ENCODE data around the gene SPTB.

SPTB gene

GRCh38 chr14:64795211-64795610 lies 84.5 kb downstream of the SPTB start:
- no peaks in the 10 kb centered on the region for H3K27me3 ChIP-seq (ENCODE audit: control insufficient read depth, insufficient read depth, low read length, poor library complexity, severe bottlenecking)
- no peak overlapping the region for H3K4me3 ChIP-seq (ENCODE audit: insufficient read depth, low read depth, low read length)
- no peaks in the 10 kb centered on the region for H3K9me3 ChIP-seq (ENCODE audit: control insufficient read depth, low read length)
- H3K27ac ChIP-seq (ENCODE audit: insufficient read depth, low read depth, low read length, poor library complexity, severe bottlenecking), result no peak overlapping the region
- no peaks in the 10 kb centered on the region for H3K36me3 ChIP-seq (ENCODE audit: control insufficient read depth, insufficient read depth, low read length)
- H3K4me1 ChIP-seq (ENCODE audit: control insufficient read depth, insufficient read depth, low read length), result peaks cover 12% of the 10 kb centered on the region
- WGBS, 2 experiments, result 95% methylated on average over 16 of the region's 16 CpGs

DNA sequence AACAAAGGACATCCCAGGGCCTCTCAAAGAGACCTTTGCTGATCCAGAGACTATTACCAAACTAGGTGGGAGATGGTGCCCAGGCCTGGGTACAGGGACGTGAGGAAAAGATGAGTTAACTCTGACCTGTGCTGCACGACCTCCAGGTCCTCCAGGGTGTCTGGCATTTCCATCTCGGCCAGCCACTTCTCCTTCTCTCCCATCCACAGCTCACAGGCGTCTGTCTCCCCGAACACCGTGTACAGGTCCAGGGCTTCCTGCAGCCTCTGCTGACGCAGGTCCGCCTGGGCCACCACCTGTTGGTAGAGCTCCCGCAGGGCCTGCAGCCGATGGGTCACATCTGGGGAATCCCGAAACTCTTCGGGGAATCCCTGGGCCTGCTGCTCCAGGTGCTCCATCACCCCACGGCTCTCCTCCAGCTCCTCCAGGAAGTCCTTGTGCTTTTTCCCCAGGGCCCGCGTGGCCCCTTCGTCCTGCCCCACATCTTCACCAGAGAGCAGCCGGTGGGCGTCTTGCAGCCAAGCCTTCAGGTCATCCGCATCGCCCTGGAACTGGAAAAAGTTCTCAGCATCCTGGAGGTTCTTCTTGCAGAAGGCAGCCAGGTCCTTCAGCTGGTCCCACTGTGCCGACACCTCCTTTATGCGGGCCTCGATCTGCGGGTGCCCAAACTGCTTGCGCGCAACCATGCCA lies 86.7 kb downstream of the SPTB start:
- Histone ChIP-seq H3K36me3 (ENCODE audit: control insufficient read depth, insufficient read depth, low read length) (no peaks in the 10 kb centered on the region), H3K27ac (ENCODE audit: insufficient read depth, low read depth, low read length, poor library complexity, severe bottlenecking) (no peak overlapping the region), H3K27me3 (ENCODE audit: control insufficient read depth, insufficient read depth, low read length, poor library complexity, severe bottlenecking) (no peaks in the 10 kb centered on the region), H3K9me3 (ENCODE audit: control insufficient read depth, low read length) (no peaks in the 10 kb centered on the region), H3K4me3 (ENCODE audit: insufficient read depth, low read depth, low read length) (no peak overlapping the region), H3K4me1 (ENCODE audit: control insufficient read depth, insufficient read depth, low read length) (peaks cover 19% of the 10 kb centered on the region)
- 96 to 97% methylated on average over 26 of the region's 26 CpGs for WGBS, 2 experiments

DNA sequence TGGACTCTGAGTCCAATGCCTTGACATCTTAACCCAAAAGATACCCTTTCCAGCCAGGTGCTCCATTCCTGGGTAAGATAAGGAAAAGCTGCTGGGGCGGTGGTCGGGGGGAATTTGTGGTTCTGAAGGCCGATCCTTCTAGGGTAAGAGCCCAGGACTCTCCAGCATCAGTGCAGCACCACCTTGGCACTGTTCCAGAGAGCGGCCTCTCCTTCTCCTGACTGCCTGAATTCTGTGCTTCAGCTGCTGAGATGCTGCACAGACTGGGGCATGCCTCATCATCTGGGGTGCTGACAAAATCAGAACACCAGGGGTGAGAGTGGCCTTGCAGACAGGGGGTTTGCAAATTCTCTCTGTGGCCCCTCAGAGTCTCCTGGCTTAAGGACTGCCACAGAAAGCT lies 87.5 kb downstream of the SPTB start:
- no peak overlapping the region for H3K27ac ChIP-seq (ENCODE audit: insufficient read depth, low read depth, low read length, poor library complexity, severe bottlenecking)
- no peaks in the 10 kb centered on the region for H3K9me3 ChIP-seq (ENCODE audit: control insufficient read depth, low read length)
- WGBS, 2 experiments, result 96% methylated on average over 4 of the region's 4 CpGs

GRCh38 chr14:64790478-64790877 lies 89.2 kb downstream of the SPTB start:
- H3K27me3 ChIP-seq (ENCODE audit: control insufficient read depth, insufficient read depth, low read length, poor library complexity, severe bottlenecking), result no peaks in the 10 kb centered on the region
- H3K4me1 ChIP-seq (ENCODE audit: control insufficient read depth, insufficient read depth, low read length), result peaks cover 19% of the 10 kb centered on the region
- WGBS, 2 experiments, result 41% methylated on average over 6 of the region's 6 CpGs
- H3K9me3 ChIP-seq (ENCODE audit: control insufficient read depth, low read length), result no peaks in the 10 kb centered on the region
- H3K27ac ChIP-seq (ENCODE audit: insufficient read depth, low read depth, low read length, poor library complexity, severe bottlenecking), result no peak overlapping the region
- no peak overlapping the region for H3K4me3 ChIP-seq (ENCODE audit: insufficient read depth, low read depth, low read length)
- no peaks in the 10 kb centered on the region for H3K36me3 ChIP-seq (ENCODE audit: control insufficient read depth, insufficient read depth, low read length)

More for the DNA sequence above, 87.5 kb downstream of the SPTB start:
- no peak overlapping the region for H3K4me3 ChIP-seq (ENCODE audit: insufficient read depth, low read depth, low read length)
- no peaks in the 10 kb centered on the region for H3K27me3 ChIP-seq (ENCODE audit: control insufficient read depth, insufficient read depth, low read length, poor library complexity, severe bottlenecking)
- H3K4me1 ChIP-seq (ENCODE audit: control insufficient read depth, insufficient read depth, low read length), result peaks cover 19% of the 10 kb centered on the region
- H3K36me3 ChIP-seq (ENCODE audit: control insufficient read depth, insufficient read depth, low read length), result no peaks in the 10 kb centered on the region

- Histone ChIP-seq H3K27me3 (ENCODE audit: control insufficient read depth, insufficient read depth, low read length, poor library complexity, severe bottlenecking) (no peaks in the 10 kb centered on the region), H3K4me1 (ENCODE audit: control insufficient read depth, insufficient read depth, low read length) (peaks cover 19% of the 10 kb centered on the region), H3K9me3 (ENCODE audit: control insufficient read depth, low read length) (no peaks in the 10 kb centered on the region), H3K27ac (ENCODE audit: insufficient read depth, low read depth, low read length, poor library complexity, severe bottlenecking) (no peak overlapping the region), H3K36me3 (ENCODE audit: control insufficient read depth, insufficient read depth, low read length) (no peaks in the 10 kb centered on the region), H3K4me3 (ENCODE audit: insufficient read depth, low read depth, low read length) (no peak overlapping the region)
- 83 to 84% methylated on average over 5 of the region's 5 CpGs for WGBS, 2 experiments
These were observed 90.0 kb downstream of the SPTB start for GRCh38 chr14:64789696-64790095.

DNA sequence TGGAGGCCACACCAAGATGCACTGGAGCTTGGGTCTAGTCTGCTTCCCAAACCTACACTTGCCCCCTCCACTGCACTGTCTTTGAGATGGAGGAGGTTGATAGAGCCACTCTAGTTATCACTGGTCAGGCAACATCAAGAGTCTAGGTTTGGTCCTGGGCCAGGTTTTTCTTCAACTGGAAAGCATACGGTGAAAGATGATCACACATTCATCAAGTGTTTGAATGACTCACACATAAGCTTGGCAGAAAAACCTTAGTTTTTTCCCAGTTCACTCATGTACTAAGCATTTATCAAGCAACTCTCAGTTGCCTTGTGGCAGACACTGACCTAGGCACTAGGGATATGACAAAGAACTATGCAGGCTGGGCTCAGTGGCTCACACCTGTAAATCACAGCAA lies 91.0 kb downstream of the SPTB start:
- Histone ChIP-seq H3K4me3 (ENCODE audit: insufficient read depth, low read depth, low read length) (no peak overlapping the region), H3K4me1 (ENCODE audit: control insufficient read depth, insufficient read depth, low read length) (peaks cover 19% of the 10 kb centered on the region), H3K27me3 (ENCODE audit: control insufficient read depth, insufficient read depth, low read length, poor library complexity, severe bottlenecking) (no peaks in the 10 kb centered on the region), H3K36me3 (ENCODE audit: control insufficient read depth, insufficient read depth, low read length) (no peaks in the 10 kb centered on the region), H3K27ac (ENCODE audit: insufficient read depth, low read depth, low read length, poor library complexity, severe bottlenecking) (no peak overlapping the region), H3K9me3 (ENCODE audit: control insufficient read depth, low read length) (no peaks in the 10 kb centered on the region)
- WGBS, 2 experiments, result 89 to 100% methylated on average over 1 of the region's 1 CpG

DNA sequence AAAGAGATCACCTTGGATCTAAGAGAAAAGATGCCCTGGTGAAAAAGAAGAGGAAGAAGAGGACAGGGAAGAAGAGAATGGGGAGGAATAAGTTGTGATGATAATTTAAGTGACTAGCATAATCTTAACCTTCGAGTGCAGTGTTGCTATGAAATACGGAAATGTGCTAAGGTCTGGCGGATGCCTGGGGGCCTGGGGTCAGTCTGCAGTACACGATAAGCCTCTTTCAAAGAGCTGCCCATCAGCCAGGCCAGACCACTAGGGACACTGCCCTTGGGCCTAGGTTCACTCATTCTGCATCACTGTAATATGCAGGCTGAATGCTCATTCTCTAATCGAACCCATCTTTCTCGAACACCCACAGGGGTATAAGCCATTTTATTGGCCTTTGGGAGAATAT lies 92.1 kb downstream of the SPTB start:
- no peaks in the 10 kb centered on the region for H3K9me3 ChIP-seq (ENCODE audit: control insufficient read depth, low read length)
- H3K4me1 ChIP-seq (ENCODE audit: control insufficient read depth, insufficient read depth, low read length), result peaks cover 19% of the 10 kb centered on the region
- no peaks in the 10 kb centered on the region for H3K36me3 ChIP-seq (ENCODE audit: control insufficient read depth, insufficient read depth, low read length)
- H3K27ac ChIP-seq (ENCODE audit: insufficient read depth, low read depth, low read length, poor library complexity, severe bottlenecking), result no peak overlapping the region
- H3K4me3 ChIP-seq (ENCODE audit: insufficient read depth, low read depth, low read length), result no peak overlapping the region
- WGBS, 2 experiments, result 94 to 95% methylated on average over 5 to 6 of the region's 6 CpGs
- no peaks in the 10 kb centered on the region for H3K27me3 ChIP-seq (ENCODE audit: control insufficient read depth, insufficient read depth, low read length, poor library complexity, severe bottlenecking)

GRCh38 chr14:64786296-64787149 lies 93.2 kb downstream of the SPTB start:
- H3K36me3 ChIP-seq (ENCODE audit: control insufficient read depth, insufficient read depth, low read length), result no peaks in the 10 kb centered on the region
- H3K9me3 ChIP-seq (ENCODE audit: control insufficient read depth, low read length), result no peaks in the 10 kb centered on the region
- 95 to 96% methylated on average over 24 of the region's 24 CpGs for WGBS, 2 experiments
- H3K4me1 ChIP-seq (ENCODE audit: control insufficient read depth, insufficient read depth, low read length), result peaks cover 19% of the 10 kb centered on the region
- H3K27me3 ChIP-seq (ENCODE audit: control insufficient read depth, insufficient read depth, low read length, poor library complexity, severe bottlenecking), result no peaks in the 10 kb centered on the region
- H3K27ac ChIP-seq (ENCODE audit: insufficient read depth, low read depth, low read length, poor library complexity, severe bottlenecking), result no peak overlapping the region
- no peak overlapping the region for H3K4me3 ChIP-seq (ENCODE audit: insufficient read depth, low read depth, low read length)

- 94 to 96% methylated on average over 9 of the region's 9 CpGs for WGBS, 2 experiments
- H3K36me3 ChIP-seq (ENCODE audit: control insufficient read depth, insufficient read depth, low read length), result no peaks in the 10 kb centered on the region
- no peaks in the 10 kb centered on the region for H3K9me3 ChIP-seq (ENCODE audit: control insufficient read depth, low read length)
- no peak overlapping the region for H3K27ac ChIP-seq (ENCODE audit: insufficient read depth, low read depth, low read length, poor library complexity, severe bottlenecking)
- H3K4me1 ChIP-seq (ENCODE audit: control insufficient read depth, insufficient read depth, low read length), result no peaks in the 10 kb centered on the region
- H3K27me3 ChIP-seq (ENCODE audit: control insufficient read depth, insufficient read depth, low read length, poor library complexity, severe bottlenecking), result no peaks in the 10 kb centered on the region
- no peak overlapping the region for H3K4me3 ChIP-seq (ENCODE audit: insufficient read depth, low read depth, low read length)
These were observed 95.7 kb downstream of the SPTB start for GRCh38 chr14:64784006-64784405.

DNA sequence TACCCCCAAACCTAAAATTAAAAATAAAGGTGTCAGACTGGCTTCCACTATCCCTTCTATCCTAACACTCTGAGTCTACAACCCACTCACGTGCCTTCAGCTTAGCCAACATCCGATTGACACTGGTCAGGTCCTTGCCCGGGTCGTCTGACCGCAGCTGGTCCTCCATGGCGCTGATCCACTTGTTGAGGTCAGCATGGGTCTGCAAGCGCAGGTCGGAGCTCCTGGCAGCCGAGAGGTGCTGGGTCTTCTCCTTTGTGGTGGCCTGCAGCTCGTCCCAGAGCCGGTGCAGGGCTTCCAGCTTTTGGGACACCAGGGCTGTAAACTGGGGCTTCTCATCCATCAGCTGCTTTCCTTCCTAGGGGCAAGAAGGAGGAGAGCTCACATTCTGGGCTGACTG lies 97.5 kb downstream of the SPTB start:
- H3K36me3 ChIP-seq (ENCODE audit: control insufficient read depth, insufficient read depth, low read length), result no peaks in the 10 kb centered on the region
- H3K4me1 ChIP-seq (ENCODE audit: control insufficient read depth, insufficient read depth, low read length), result no peaks in the 10 kb centered on the region
- no peaks in the 10 kb centered on the region for H3K27me3 ChIP-seq (ENCODE audit: control insufficient read depth, insufficient read depth, low read length, poor library complexity, severe bottlenecking)
- no peak overlapping the region for H3K27ac ChIP-seq (ENCODE audit: insufficient read depth, low read depth, low read length, poor library complexity, severe bottlenecking)
- no peaks in the 10 kb centered on the region for H3K9me3 ChIP-seq (ENCODE audit: control insufficient read depth, low read length)
- H3K4me3 ChIP-seq (ENCODE audit: insufficient read depth, low read depth, low read length), result no peak overlapping the region
- WGBS, 2 experiments, result 93 to 95% methylated on average over 11 of the region's 11 CpGs

Measured in ectodermal cell (in vitro differentiated cells).